ENCODE measurements around the gene FAM107B. TPM values are rescaled to one million over a fixed set of nuclear protein-coding genes. Genes with fewer than 3 reads are reported as not detected.
A peak's percentile ranks its signal among the peaks of the same experiment; 100 is the strongest.

FAM107B gene
- 38.5 TPM for polyA plus RNA-seq (2013, experiment 1 of 2)
- polyA plus RNA-seq (2013, experiment 2 of 2), result 36.3 TPM

- no peak within 1 kb of the TSS for H4K8ac ChIP-seq (ENCODE audit: low read depth, low read length)
- H3K4me3 ChIP-seq (ENCODE audit: low read length), result no peak within 1 kb of the TSS
- H3K27me3 ChIP-seq (ENCODE audit: insufficient read depth, low read length, poor library complexity), result no peaks in the 10 kb centered on the region
- no peak within 1 kb of the TSS for H2BK120ac ChIP-seq (ENCODE audit: low read depth, low read length)
- no peaks in the 10 kb centered on the region for H3K36me3 ChIP-seq (ENCODE audit: control insufficient read depth, insufficient read depth, low read length)
- no peaks in the 10 kb centered on the region for H3K79me1 ChIP-seq (ENCODE audit: low read length)
- no peak within 1 kb of the TSS for H3K4ac ChIP-seq (ENCODE audit: low read depth, low read length)
- no peaks in the 10 kb centered on the region for H3K79me2 ChIP-seq (ENCODE audit: control insufficient read depth, insufficient read depth, low read length)
- H3K18ac ChIP-seq (ENCODE audit: low read length), result no peak within 1 kb of the TSS
- H2BK15ac ChIP-seq (replicated peaks; ENCODE audit: low read depth), result no peak within 1 kb of the TSS
- no peak within 1 kb of the TSS for H2BK5ac ChIP-seq (ENCODE audit: low read length)
- no peak within 1 kb of the TSS for H3K9ac ChIP-seq (ENCODE audit: low read length)
- no peak within 1 kb of the TSS for H3K4me2 ChIP-seq (ENCODE audit: low read length)
- WGBS (ENCODE audit: extremely low coverage, insufficient coverage, low lambda C conversion rate), result no CpG with 5 or more reads among the region's 8 CpGs
- no peaks in the 10 kb centered on the region for H3K4me1 ChIP-seq (ENCODE audit: control insufficient read depth, low read depth, low read length)
- H4K5ac ChIP-seq (ENCODE audit: low read length), result no peak within 1 kb of the TSS
- no peak for DNase-seq
- H3K23ac ChIP-seq (ENCODE audit: low read length), result no peak within 1 kb of the TSS
- H3K27ac ChIP-seq (ENCODE audit: low read depth, low read length), result no peak within 1 kb of the TSS
- no peak within 1 kb of the TSS for H3K56ac ChIP-seq (ENCODE audit: low read length)
- no peak within 1 kb of the TSS for H2AK5ac ChIP-seq (ENCODE audit: low read length)
Observed at GRCh38 chr10:14774797-14775196, at the start of gene FAM107B. TSS of gene FAM107B (minus strand) at chr10:14774897. CDS start at chr10:14774663, 234 bp downstream.

GRCh38 chr10:14823966-14824365 lies 49.3 kb upstream of the FAM107B start:
- Histone ChIP-seq H3K4me3 (ENCODE audit: low read length) (no peak overlapping the region), H2BK15ac (replicated peaks; ENCODE audit: low read depth) (no peak overlapping the region), H3K4me1 (ENCODE audit: control insufficient read depth, low read depth, low read length) (no peaks in the 10 kb centered on the region), H4K5ac (ENCODE audit: low read length) (no peak overlapping the region), H3K9ac (ENCODE audit: low read length) (no peak overlapping the region), H3K79me2 (ENCODE audit: control insufficient read depth, insufficient read depth, low read length) (no peaks in the 10 kb centered on the region), H3K56ac (ENCODE audit: low read length) (no peak overlapping the region), H3K27me3 (ENCODE audit: insufficient read depth, low read length, poor library complexity) (no peaks in the 10 kb centered on the region), H3K4ac (ENCODE audit: low read depth, low read length) (no peak overlapping the region), H4K8ac (ENCODE audit: low read depth, low read length) (no peak overlapping the region), H2AK5ac (ENCODE audit: low read length) (no peak overlapping the region), H3K4me2 (ENCODE audit: low read length) (no peak overlapping the region), H3K27ac (ENCODE audit: low read depth, low read length) (no peak overlapping the region), H3K23ac (ENCODE audit: low read length) (no peak overlapping the region), H2BK5ac (ENCODE audit: low read length) (no peak overlapping the region), H3K36me3 (ENCODE audit: control insufficient read depth, insufficient read depth, low read length) (no peaks in the 10 kb centered on the region), H3K79me1 (ENCODE audit: low read length) (no peaks in the 10 kb centered on the region), H2BK120ac (ENCODE audit: low read depth, low read length) (no peak overlapping the region), H3K18ac (ENCODE audit: low read length) (no peak overlapping the region)
- DNase-seq, result peak; percentile 65
- WGBS (ENCODE audit: extremely low coverage, insufficient coverage, low lambda C conversion rate), result no CpG with 5 or more reads among the region's 3 CpGs

GRCh38 chr10:14822879-14823755 lies 48.4 kb upstream of the FAM107B start:
- no peak overlapping the region for H4K5ac ChIP-seq (ENCODE audit: low read length)
- no peaks in the 10 kb centered on the region for H3K79me1 ChIP-seq (ENCODE audit: low read length)
- H4K8ac ChIP-seq (ENCODE audit: low read depth, low read length), result no peak overlapping the region
- H3K27me3 ChIP-seq (ENCODE audit: insufficient read depth, low read length, poor library complexity), result no peaks in the 10 kb centered on the region
- H3K23ac ChIP-seq (ENCODE audit: low read length), result no peak overlapping the region
- no peak overlapping the region for H3K4me3 ChIP-seq (ENCODE audit: low read length)
- DNase-seq, result peak; percentile 45
- no peak overlapping the region for H3K9ac ChIP-seq (ENCODE audit: low read length)
- no peak overlapping the region for H3K4ac ChIP-seq (ENCODE audit: low read depth, low read length)
- H3K4me1 ChIP-seq (ENCODE audit: control insufficient read depth, low read depth, low read length), result no peaks in the 10 kb centered on the region
- H3K36me3 ChIP-seq (ENCODE audit: control insufficient read depth, insufficient read depth, low read length), result no peaks in the 10 kb centered on the region
- H3K4me2 ChIP-seq (ENCODE audit: low read length), result no peak overlapping the region
- no CpG with 5 or more reads among the region's 3 CpGs for WGBS (ENCODE audit: extremely low coverage, insufficient coverage, low lambda C conversion rate)
- no peak overlapping the region for H3K18ac ChIP-seq (ENCODE audit: low read length)
- H3K79me2 ChIP-seq (ENCODE audit: control insufficient read depth, insufficient read depth, low read length), result no peaks in the 10 kb centered on the region
- no peak overlapping the region for H2AK5ac ChIP-seq (ENCODE audit: low read length)
- no peak overlapping the region for H2BK120ac ChIP-seq (ENCODE audit: low read depth, low read length)
- no peak overlapping the region for H3K27ac ChIP-seq (ENCODE audit: low read depth, low read length)
- H3K56ac ChIP-seq (ENCODE audit: low read length), result no peak overlapping the region
- no peak overlapping the region for H2BK15ac ChIP-seq (replicated peaks; ENCODE audit: low read depth)
- H2BK5ac ChIP-seq (ENCODE audit: low read length), result no peak overlapping the region

- no peaks in the 10 kb centered on the region for H3K79me1 ChIP-seq (ENCODE audit: low read length)
- no CpG with 5 or more reads among the region's 6 CpGs for WGBS (ENCODE audit: extremely low coverage, insufficient coverage, low lambda C conversion rate)
- H3K18ac ChIP-seq (ENCODE audit: low read length), result no peak overlapping the region
Observed at GRCh38 chr10:14821635-14822375, 47.1 kb upstream of the FAM107B start.

GRCh38 chr10:14820775-14821154 lies 46.1 kb upstream of the FAM107B start:
- Histone ChIP-seq H4K8ac (ENCODE audit: low read depth, low read length) (no peak overlapping the region), H3K9ac (ENCODE audit: low read length) (no peak overlapping the region), H3K4me1 (ENCODE audit: control insufficient read depth, low read depth, low read length) (no peaks in the 10 kb centered on the region), H2BK15ac (replicated peaks; ENCODE audit: low read depth) (no peak overlapping the region), H2BK5ac (ENCODE audit: low read length) (no peak overlapping the region), H3K4me3 (ENCODE audit: low read length) (no peak overlapping the region), H3K79me1 (ENCODE audit: low read length) (no peaks in the 10 kb centered on the region), H3K23ac (ENCODE audit: low read length) (no peak overlapping the region), H3K56ac (ENCODE audit: low read length) (no peak overlapping the region), H2BK120ac (ENCODE audit: low read depth, low read length) (no peak overlapping the region), H3K79me2 (ENCODE audit: control insufficient read depth, insufficient read depth, low read length) (no peaks in the 10 kb centered on the region), H3K27me3 (ENCODE audit: insufficient read depth, low read length, poor library complexity) (no peaks in the 10 kb centered on the region), H4K5ac (ENCODE audit: low read length) (no peak overlapping the region), H3K27ac (ENCODE audit: low read depth, low read length) (no peak overlapping the region), H3K36me3 (ENCODE audit: control insufficient read depth, insufficient read depth, low read length) (no peaks in the 10 kb centered on the region), H3K18ac (ENCODE audit: low read length) (no peak overlapping the region), H2AK5ac (ENCODE audit: low read length) (no peak overlapping the region), H3K4me2 (ENCODE audit: low read length) (no peak overlapping the region), H3K4ac (ENCODE audit: low read depth, low read length) (no peak overlapping the region)
- WGBS (ENCODE audit: extremely low coverage, insufficient coverage, low lambda C conversion rate), result no CpG with 5 or more reads among the region's 5 CpGs
- DNase-seq, result no peak

More at GRCh38 chr10:14821635-14822375, 47.1 kb upstream of the FAM107B start:
- H3K4me3 ChIP-seq (ENCODE audit: low read length), result no peak overlapping the region
- H3K27me3 ChIP-seq (ENCODE audit: insufficient read depth, low read length, poor library complexity), result no peaks in the 10 kb centered on the region
- H3K79me2 ChIP-seq (ENCODE audit: control insufficient read depth, insufficient read depth, low read length), result no peaks in the 10 kb centered on the region
- no peak overlapping the region for H3K56ac ChIP-seq (ENCODE audit: low read length)
- DNase-seq, result no peak
- no peaks in the 10 kb centered on the region for H3K4me1 ChIP-seq (ENCODE audit: control insufficient read depth, low read depth, low read length)
- no peak overlapping the region for H2AK5ac ChIP-seq (ENCODE audit: low read length)
- H2BK120ac ChIP-seq (ENCODE audit: low read depth, low read length), result no peak overlapping the region
- H2BK15ac ChIP-seq (replicated peaks; ENCODE audit: low read depth), result no peak overlapping the region
- H2BK5ac ChIP-seq (ENCODE audit: low read length), result no peak overlapping the region
- H3K27ac ChIP-seq (ENCODE audit: low read depth, low read length), result no peak overlapping the region
- no peak overlapping the region for H3K23ac ChIP-seq (ENCODE audit: low read length)
- H4K5ac ChIP-seq (ENCODE audit: low read length), result no peak overlapping the region
- H3K9ac ChIP-seq (ENCODE audit: low read length), result no peak overlapping the region
- H4K8ac ChIP-seq (ENCODE audit: low read depth, low read length), result no peak overlapping the region
- H3K4me2 ChIP-seq (ENCODE audit: low read length), result no peak overlapping the region
- no peak overlapping the region for H3K4ac ChIP-seq (ENCODE audit: low read depth, low read length)
- H3K36me3 ChIP-seq (ENCODE audit: control insufficient read depth, insufficient read depth, low read length), result no peaks in the 10 kb centered on the region

Measured in mesendoderm (in vitro differentiated cells).